ENCODE measurements around the gene PSMC5. TPM values are rescaled to one million over a fixed set of nuclear protein-coding genes. Genes with fewer than 3 reads are reported as not detected.

The PSMC5 gene
- total RNA-seq, 1 donor from 2014 or later: 195 TPM

GRCh38 chr17:63804328-63804727 lies 22.9 kb upstream of the PSMC5 start:
- H3K4me1 Mint-ChIP-seq (ENCODE audit: low read depth): no peaks in the 10 kb centered on the region
- peaks cover 55% of the 10 kb centered on the region for H3K36me3 Mint-ChIP-seq (ENCODE audit: low read depth)
- no peaks in the 10 kb centered on the region for H3K27me3 Mint-ChIP-seq (ENCODE audit: insufficient read depth)
- DNase-seq (ENCODE audit: low spot score): no peak
- intact Hi-C loops (cut with micrococcal nuclease): no loop called here
- H3K27ac Mint-ChIP-seq: peak overlapping the region; percentile 81
- H3K4me3 Mint-ChIP-seq: no peak overlapping the region
- H3K9me3 Mint-ChIP-seq: no peaks in the 10 kb centered on the region

- Mint-ChIP-seq H3K36me3 (ENCODE audit: low read depth) (peaks cover 55% of the 10 kb centered on the region), H3K27me3 (ENCODE audit: insufficient read depth) (no peaks in the 10 kb centered on the region), H3K4me3 (no peak overlapping the region), H3K9me3 (no peaks in the 10 kb centered on the region), H3K4me1 (ENCODE audit: low read depth) (no peaks in the 10 kb centered on the region), H3K27ac (no peak overlapping the region)
- no peak for DNase-seq (ENCODE audit: low spot score)
- intact Hi-C loops (cut with micrococcal nuclease): no loop called here
Observed at GRCh38 chr17:63805591-63805990, 21.6 kb upstream of the PSMC5 start.

GRCh38 chr17:63809970-63810369 lies 17.3 kb upstream of the PSMC5 start:
- no peak for DNase-seq (ENCODE audit: low spot score)
- Mint-ChIP-seq H3K9me3 (no peaks in the 10 kb centered on the region), H3K36me3 (ENCODE audit: low read depth) (peaks cover 64% of the 10 kb centered on the region), H3K4me3 (no peak overlapping the region), H3K4me1 (ENCODE audit: low read depth) (no peaks in the 10 kb centered on the region), H3K27me3 (ENCODE audit: insufficient read depth) (no peaks in the 10 kb centered on the region), H3K27ac (no peak overlapping the region)
- intact Hi-C loops (cut with micrococcal nuclease): no loop called here

GRCh38 chr17:63816123-63816522 lies 11.1 kb upstream of the PSMC5 start:
- Mint-ChIP-seq H3K27ac (no peak overlapping the region), H3K36me3 (ENCODE audit: low read depth) (peaks cover 66% of the 10 kb centered on the region), H3K9me3 (no peaks in the 10 kb centered on the region), H3K27me3 (ENCODE audit: insufficient read depth) (no peaks in the 10 kb centered on the region), H3K4me3 (no peak overlapping the region), H3K4me1 (ENCODE audit: low read depth) (peaks cover 20% of the 10 kb centered on the region)
- DNase-seq (ENCODE audit: low spot score): no peak
- intact Hi-C loops (cut with micrococcal nuclease): no loop called here

- Mint-ChIP-seq H3K36me3 (ENCODE audit: low read depth) (peaks cover 66% of the 10 kb centered on the region), H3K27ac (no peak overlapping the region), H3K4me1 (ENCODE audit: low read depth) (peaks cover 25% of the 10 kb centered on the region), H3K27me3 (ENCODE audit: insufficient read depth) (no peaks in the 10 kb centered on the region), H3K9me3 (no peaks in the 10 kb centered on the region), H3K4me3 (no peak overlapping the region)
- DNase-seq (ENCODE audit: low spot score): no peak
- intact Hi-C loops (cut with micrococcal nuclease): no loop called here
Observed at GRCh38 chr17:63816669-63817068, 10.6 kb upstream of the PSMC5 start.

GRCh38 chr17:63817736-63818385 lies 9.4 kb upstream of the PSMC5 start:
- intact Hi-C loops (cut with micrococcal nuclease): no loop called here
- H3K27ac Mint-ChIP-seq: peak overlapping the region; percentile 52
- H3K36me3 Mint-ChIP-seq (ENCODE audit: low read depth): peaks cover 70% of the 10 kb centered on the region
- no peak for DNase-seq (ENCODE audit: low spot score)
- H3K4me1 Mint-ChIP-seq (ENCODE audit: low read depth): peaks cover 33% of the 10 kb centered on the region
- H3K4me3 Mint-ChIP-seq: peak overlapping the region; percentile 17
- H3K27me3 Mint-ChIP-seq (ENCODE audit: insufficient read depth): no peaks in the 10 kb centered on the region
- no peaks in the 10 kb centered on the region for H3K9me3 Mint-ChIP-seq

GRCh38 chr17:63819131-63819530 lies 8.1 kb upstream of the PSMC5 start:
- intact Hi-C loops (cut with micrococcal nuclease): no loop called here
- Mint-ChIP-seq H3K4me1 (ENCODE audit: low read depth) (peaks cover 45% of the 10 kb centered on the region), H3K36me3 (ENCODE audit: low read depth) (peaks cover 75% of the 10 kb centered on the region), H3K27me3 (ENCODE audit: insufficient read depth) (no peaks in the 10 kb centered on the region), H3K27ac (no peak overlapping the region), H3K4me3 (no peak overlapping the region), H3K9me3 (no peaks in the 10 kb centered on the region)
- DNase-seq (ENCODE audit: low spot score): no peak

GRCh38 chr17:63819585-63820537 lies 7.4 kb upstream of the PSMC5 start:
- Mint-ChIP-seq H3K27ac (peak overlapping the region; percentile 79), H3K36me3 (ENCODE audit: low read depth) (peaks cover 79% of the 10 kb centered on the region), H3K9me3 (no peaks in the 10 kb centered on the region), H3K27me3 (ENCODE audit: insufficient read depth) (no peaks in the 10 kb centered on the region), H3K4me1 (ENCODE audit: low read depth) (peaks cover 52% of the 10 kb centered on the region), H3K4me3 (peak overlapping the region; percentile 52)
- DNase-seq (ENCODE audit: low spot score): no peak
- intact Hi-C loops (cut with micrococcal nuclease): loop anchor here (10.0 kb wide), 1 partner anchor 395 kb away; no protein-coding TSS in a partner anchor

GRCh38 chr17:63820963-63821561 lies 6.2 kb upstream of the PSMC5 start:
- H3K4me3 Mint-ChIP-seq: peak overlapping the region; percentile 77
- intact Hi-C loops (cut with micrococcal nuclease): loop anchor here (10.0 kb wide), 1 partner anchor 396 kb away; no protein-coding TSS in a partner anchor

GRCh38 chr17:63821804-63822203 lies 5.4 kb upstream of the PSMC5 start:
- intact Hi-C loops (cut with micrococcal nuclease): loop anchor here (10.0 kb wide), 1 partner anchor 397 kb away; no protein-coding TSS in a partner anchor

More at GRCh38 chr17:63820963-63821561, 6.2 kb upstream of the PSMC5 start:
- H3K36me3 Mint-ChIP-seq (ENCODE audit: low read depth): peaks cover 80% of the 10 kb centered on the region
- no peaks in the 10 kb centered on the region for H3K27me3 Mint-ChIP-seq (ENCODE audit: insufficient read depth)
- H3K27ac Mint-ChIP-seq: peak overlapping the region; percentile 3
- no peaks in the 10 kb centered on the region for H3K9me3 Mint-ChIP-seq
- peaks cover 64% of the 10 kb centered on the region for H3K4me1 Mint-ChIP-seq (ENCODE audit: low read depth)
- no peak for DNase-seq (ENCODE audit: low spot score)

GRCh38 chr17:63822537-63822936 lies 4.7 kb upstream of the PSMC5 start:
- Mint-ChIP-seq H3K27me3 (ENCODE audit: insufficient read depth) (no peaks in the 10 kb centered on the region), H3K4me3 (peak overlapping the region; percentile 6), H3K36me3 (ENCODE audit: low read depth) (peaks cover 82% of the 10 kb centered on the region), H3K27ac (no peak overlapping the region), H3K9me3 (no peaks in the 10 kb centered on the region), H3K4me1 (ENCODE audit: low read depth) (peaks cover 63% of the 10 kb centered on the region)
- no peak for DNase-seq (ENCODE audit: low spot score)
- intact Hi-C loops (cut with micrococcal nuclease): loop anchor here (10.0 kb wide), 1 partner anchor 398 kb away; no protein-coding TSS in a partner anchor

More at GRCh38 chr17:63821804-63822203, 5.4 kb upstream of the PSMC5 start:
- H3K4me1 Mint-ChIP-seq (ENCODE audit: low read depth): peaks cover 64% of the 10 kb centered on the region
- peak overlapping the region; percentile 77 for H3K4me3 Mint-ChIP-seq
- peaks cover 82% of the 10 kb centered on the region for H3K36me3 Mint-ChIP-seq (ENCODE audit: low read depth)
- DNase-seq (ENCODE audit: low spot score): no peak
- H3K27ac Mint-ChIP-seq: peak overlapping the region; percentile 79
- no peaks in the 10 kb centered on the region for H3K9me3 Mint-ChIP-seq
- no peaks in the 10 kb centered on the region for H3K27me3 Mint-ChIP-seq (ENCODE audit: insufficient read depth)

- Mint-ChIP-seq H3K27ac (peak overlapping the region; percentile 41), H3K36me3 (ENCODE audit: low read depth) (peaks cover 76% of the 10 kb centered on the region), H3K4me1 (ENCODE audit: low read depth) (peaks cover 66% of the 10 kb centered on the region), H3K9me3 (no peaks in the 10 kb centered on the region), H3K27me3 (ENCODE audit: insufficient read depth) (no peaks in the 10 kb centered on the region), H3K4me3 (peak overlapping the region; percentile 28)
- no peak for DNase-seq (ENCODE audit: low spot score)
- intact Hi-C loops (cut with micrococcal nuclease): loop anchor here (10.0 kb wide), 1 partner anchor 399 kb away; no protein-coding TSS in a partner anchor
Observed at GRCh38 chr17:63823659-63824331, 3.4 kb upstream of the PSMC5 start.

All from activated T-helper 1 cell treated with anti-CD3 and anti-CD28 coated beads, Interleukin-12 subunit alpha, Interleukin-12 subunit beta, Interleukin-2, Interleukin-4 antibody, amounts not matched to agents 30 ng/mL and 10 ng/mL and 1 ng/mL, durations not matched to agents 14 hours and 24 hours and 36 hours (primary cell).